SH-SY5Y (cell line): ENCODE data around the gene GAD2.

Experiments used
- GATA2 ChIP-seq: IDR thresholded peaks from 2 replicates; pipeline ENCODE4 v1.6.1; 2011; ENCODE audit warnings: mild to moderate bottlenecking, low read depth, low read length
- GATA3 ChIP-seq: IDR thresholded peaks from 2 replicates; pipeline ENCODE4 v1.6.1; 2011; ENCODE audit warnings: low read depth, mild to moderate bottlenecking, low read length, moderate library complexity

DNA sequence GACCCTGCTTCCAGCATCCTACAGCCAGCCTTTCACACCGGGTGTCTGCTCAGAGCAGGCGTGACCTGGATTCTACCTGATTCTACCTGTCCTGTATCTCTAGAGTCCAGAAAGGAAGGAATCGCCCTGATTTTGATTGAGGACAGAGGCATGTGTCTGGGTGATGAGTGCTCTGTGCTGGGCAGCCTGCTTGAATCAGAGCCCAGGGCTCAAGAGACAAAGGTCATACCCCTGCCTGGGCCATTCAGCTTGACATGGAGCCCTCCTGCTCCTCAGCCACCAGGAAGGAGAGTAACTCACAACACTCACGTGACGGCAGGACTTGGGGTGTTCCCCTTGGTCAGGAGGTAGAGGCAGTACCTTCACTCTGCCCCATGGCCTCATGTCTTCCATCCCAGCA, 11.2 kb downstream of the GAD2 start:
- TF ChIP-seq GATA2: no peak
- no peak for TF ChIP-seq GATA3
